Calu3 (cell line): Measurements from ENCODE around the gene TRDN. TPM values are rescaled to one million over a fixed set of nuclear protein-coding genes. Genes with fewer than 3 reads are reported as not detected.

ENCODE experiments used
- BruUV-seq: library from RNA; stranded (reverse); fragments of 400-500 nt; replicated peaks from 2 replicates; lab custom pipeline; 2021; lab: Mats Ljungman, UMichigan
- CTCF ChIA-PET: fragments of 300-600 bp; sonication (Branson Sonifier 250); formaldehyde crosslinking; loops from one replicate; lab custom pipeline; 2022; ENCODE audit warnings: antibody characterized with exemption; lab: Charles Lee
- DNase-seq: peaks from one replicate; pipeline ENCODE4 v3.0.0; 2022
- H3K27ac Mint-ChIP-seq: one replicate; pipeline ENCODE4 v1.8.0; 2022; ENCODE audit warnings: mixed read lengths; ENCODE audit not compliant: unreplicated experiment
- H3K27me3 Mint-ChIP-seq: one replicate; pipeline ENCODE4 v1.8.0; 2022; ENCODE audit warnings: mixed read lengths; ENCODE audit not compliant: unreplicated experiment
- H3K36me3 Mint-ChIP-seq: one replicate; pipeline ENCODE4 v1.8.0; 2022; ENCODE audit warnings: mild to moderate bottlenecking, moderate library complexity, mixed read lengths; ENCODE audit not compliant: insufficient read depth, unreplicated experiment
- H3K4me1 Mint-ChIP-seq: one replicate; pipeline ENCODE4 v1.8.0; 2022; ENCODE audit warnings: mild to moderate bottlenecking, low read depth, mixed read lengths; ENCODE audit not compliant: unreplicated experiment
- H3K4me3 Mint-ChIP-seq: one replicate; pipeline ENCODE4 v1.8.0; 2022; ENCODE audit warnings: mild to moderate bottlenecking, low read depth, moderate library complexity, mixed read lengths; ENCODE audit not compliant: unreplicated experiment
- H3K9me3 Mint-ChIP-seq: one replicate; pipeline ENCODE4 v1.8.0; 2022; ENCODE audit warnings: low read depth, mixed read lengths; ENCODE audit not compliant: unreplicated experiment
- CTCF ChIP-seq: fragments of 200-600 bp; IDR thresholded peaks from one replicate; pipeline ENCODE4 v1.8.0; 2022; ENCODE audit warnings: antibody characterized with exemption; ENCODE audit not compliant: unreplicated experiment
- intact Hi-C: fragments of 100-400 bp; cut with micrococcal nuclease; formaldehyde crosslinking; loops from one replicate; pipeline ENCODE4 v1.10.0; 2022; ENCODE audit not compliant: unreplicated experiment
- total RNA-seq: library from RNA; stranded (reverse); gene quantifications from 2 replicates; pipeline ENCODE4 v1.2.3, GENCODE V29; 2022

TRDN gene
- total RNA-seq, 1 experiment from 2014 or later: not detected

GRCh38 chr6:123520217-123520616 is 116.5 kb downstream of the TRDN start:
- no peak overlapping the region for H3K27ac Mint-ChIP-seq
- no peaks in the 10 kb centered on the region for H3K4me1 Mint-ChIP-seq
- no peaks in the 10 kb centered on the region for H3K27me3 Mint-ChIP-seq
- no peak for DNase-seq
- TF ChIP-seq CTCF: no peak
- H3K36me3 Mint-ChIP-seq: no peaks in the 10 kb centered on the region
- BruUV-seq: no TSS peak
- intact Hi-C loops: no loop called here
- CTCF ChIA-PET: no interaction called here
- no peak overlapping the region for H3K4me3 Mint-ChIP-seq
- H3K9me3 Mint-ChIP-seq: no peaks in the 10 kb centered on the region

- DNase-seq: no peak
- TF ChIP-seq CTCF: no peak
- Mint-ChIP-seq H3K27me3 (no peaks in the 10 kb centered on the region), H3K4me1 (no peaks in the 10 kb centered on the region), H3K4me3 (no peak overlapping the region), H3K9me3 (no peaks in the 10 kb centered on the region), H3K36me3 (no peaks in the 10 kb centered on the region), H3K27ac (no peak overlapping the region)
- BruUV-seq: no TSS peak
- CTCF ChIA-PET: interaction anchor here (0.7 kb wide), 1 partner anchor 200 kb away, joined by 4 read pairs; no protein-coding TSS in a partner anchor
- intact Hi-C loops: no loop called here
Observed at GRCh38 chr6:123519189-123519505, 117.6 kb downstream of the TRDN start.

- Mint-ChIP-seq H3K27ac (no peak overlapping the region), H3K36me3 (no peaks in the 10 kb centered on the region), H3K4me1 (no peaks in the 10 kb centered on the region), H3K4me3 (no peak overlapping the region), H3K9me3 (no peaks in the 10 kb centered on the region), H3K27me3 (no peaks in the 10 kb centered on the region)
- CTCF ChIA-PET: interaction anchor here (0.7 kb wide), 1 partner anchor 200 kb away, joined by 4 read pairs; no protein-coding TSS in a partner anchor
- intact Hi-C loops: no loop called here
- no peak for DNase-seq
- no TSS peak for BruUV-seq
- no peak for TF ChIP-seq CTCF
Observed at GRCh38 chr6:123518441-123519188, 118.1 kb downstream of the TRDN start.

- intact Hi-C loops: no loop called here
- no peak for DNase-seq
Observed at GRCh38 chr6:123515715-123516114, 121.0 kb downstream of the TRDN start.

More at GRCh38 chr6:123515715-123516114, 121.0 kb downstream of the TRDN start:
- no peaks in the 10 kb centered on the region for H3K36me3 Mint-ChIP-seq
- no peak for TF ChIP-seq CTCF
- no peak overlapping the region for H3K27ac Mint-ChIP-seq
- no peak overlapping the region for H3K4me3 Mint-ChIP-seq
- no peaks in the 10 kb centered on the region for H3K4me1 Mint-ChIP-seq
- no peaks in the 10 kb centered on the region for H3K27me3 Mint-ChIP-seq
- H3K9me3 Mint-ChIP-seq: no peaks in the 10 kb centered on the region
- CTCF ChIA-PET: no interaction called here
- BruUV-seq: no TSS peak
